ENCODE results near the gene HSPBP1. TPM values are rescaled to one million over a fixed set of nuclear protein-coding genes. Genes with fewer than 3 reads are reported as not detected.

HSPBP1 gene
- total RNA-seq, 2 experiments from 2014 or later, result 44.3 to 45.0 TPM

- intact Hi-C loops (cut with micrococcal nuclease), result no loop called here
- Mint-ChIP-seq H3K9me3 (peaks cover 4% of the 10 kb centered on the region), H3K4me3 (no peak overlapping the region), H3K27ac (no peak overlapping the region), H3K27me3 (ENCODE audit: low read depth) (no peaks in the 10 kb centered on the region), H3K4me1 (ENCODE audit: low read depth) (no peaks in the 10 kb centered on the region), H3K36me3 (ENCODE audit: low read depth) (peaks cover 29% of the 10 kb centered on the region)
- no peak for DNase-seq
- CTCF ChIA-PET, result no interaction called here
Observed at GRCh38 chr19:55265723-55266386, 14.1 kb downstream of the HSPBP1 start.

GRCh38 chr19:55265173-55265572 lies 14.7 kb downstream of the HSPBP1 start:
- intact Hi-C loops (cut with micrococcal nuclease), result no loop called here
- Mint-ChIP-seq H3K9me3 (peaks cover 4% of the 10 kb centered on the region), H3K27me3 (ENCODE audit: low read depth) (no peaks in the 10 kb centered on the region), H3K4me3 (no peak overlapping the region), H3K27ac (no peak overlapping the region), H3K36me3 (ENCODE audit: low read depth) (peaks cover 26% of the 10 kb centered on the region), H3K4me1 (ENCODE audit: low read depth) (peaks cover 3% of the 10 kb centered on the region)
- CTCF ChIA-PET, result no interaction called here
- DNase-seq, result no peak

- peaks cover 4% of the 10 kb centered on the region for H3K9me3 Mint-ChIP-seq
- intact Hi-C loops (cut with micrococcal nuclease), result no loop called here
- peaks cover 6% of the 10 kb centered on the region for H3K4me1 Mint-ChIP-seq (ENCODE audit: low read depth)
- DNase-seq, result no peak
- no peak overlapping the region for H3K4me3 Mint-ChIP-seq
- CTCF ChIA-PET, result no interaction called here
- H3K36me3 Mint-ChIP-seq (ENCODE audit: low read depth), result peaks cover 25% of the 10 kb centered on the region
- H3K27me3 Mint-ChIP-seq (ENCODE audit: low read depth), result no peaks in the 10 kb centered on the region
- no peak overlapping the region for H3K27ac Mint-ChIP-seq
Observed at GRCh38 chr19:55264531-55264930, 15.4 kb downstream of the HSPBP1 start.

- Mint-ChIP-seq H3K4me1 (ENCODE audit: low read depth) (peaks cover 8% of the 10 kb centered on the region), H3K27ac (no peak overlapping the region), H3K9me3 (peaks cover 4% of the 10 kb centered on the region), H3K27me3 (ENCODE audit: low read depth) (no peaks in the 10 kb centered on the region), H3K36me3 (ENCODE audit: low read depth) (peaks cover 25% of the 10 kb centered on the region), H3K4me3 (no peak overlapping the region)
- intact Hi-C loops (cut with micrococcal nuclease), result no loop called here
- DNase-seq, result no peak
- CTCF ChIA-PET, result no interaction called here
Observed at GRCh38 chr19:55262359-55262758, 17.6 kb downstream of the HSPBP1 start.

- CTCF ChIA-PET, result interaction anchor here (0.6 to 0.9 kb wide), 2 partner anchors 51 kb away, joined by 3 read pairs; no protein-coding TSS in a partner anchor
- no peak for DNase-seq
- Mint-ChIP-seq H3K27ac (no peak overlapping the region), H3K36me3 (ENCODE audit: low read depth) (peaks cover 29% of the 10 kb centered on the region), H3K4me3 (no peak overlapping the region), H3K27me3 (ENCODE audit: low read depth) (no peaks in the 10 kb centered on the region), H3K9me3 (peaks cover 4% of the 10 kb centered on the region), H3K4me1 (ENCODE audit: low read depth) (peaks cover 8% of the 10 kb centered on the region)
- intact Hi-C loops (cut with micrococcal nuclease), result no loop called here
Observed at GRCh38 chr19:55261671-55262126, 18.2 kb downstream of the HSPBP1 start.

GRCh38 chr19:55259540-55260210 lies 20.2 kb downstream of the HSPBP1 start:
- intact Hi-C loops (cut with micrococcal nuclease), result loop anchor here (1.0 to 10.0 kb wide), 16 partner anchors 21 to 1125 kb away; partner anchors contain the start of genes CNOT3, FIZ1, HSPBP1 and ISOC2
- Mint-ChIP-seq H3K36me3 (ENCODE audit: low read depth) (peaks cover 40% of the 10 kb centered on the region), H3K4me3 (peak overlapping the region; percentile 88)

GRCh38 chr19:55258828-55259539 lies 20.9 kb downstream of the HSPBP1 start, which contains the start of gene PPP6R1:
Gene PPP6R1, minus strand, starts transcription at chr19:55259017. Its CDS starts 11,914 bp downstream, at chr19:55247103.
- intact Hi-C loops (cut with micrococcal nuclease), result loop anchor here (1.0 to 10.0 kb wide), 16 partner anchors 21 to 1124 kb away; partner anchors contain the start of genes CNOT3, FIZ1, HSPBP1 and ISOC2
- peak; percentile 95 for DNase-seq
- Mint-ChIP-seq H3K4me3 (peak within 1 kb of the TSS; percentile 88), H3K9me3 (no peaks in the 10 kb centered on the region), H3K27me3 (ENCODE audit: low read depth) (no peaks in the 10 kb centered on the region), H3K36me3 (ENCODE audit: low read depth) (peaks cover 45% of the 10 kb centered on the region), H3K4me1 (ENCODE audit: low read depth) (peaks cover 16% of the 10 kb centered on the region), H3K27ac (peak within 1 kb of the TSS; percentile 99)
- CTCF ChIA-PET, result interaction anchor here (0.7 to 1.9 kb wide), 2 partner anchors 29 to 43 kb away, joined by 4 to 8 read pairs; no protein-coding TSS in a partner anchor

More at GRCh38 chr19:55259540-55260210, 20.2 kb downstream of the HSPBP1 start:
- CTCF ChIA-PET, result interaction anchor here (0.7 to 1.9 kb wide), 2 partner anchors 28 to 42 kb away, joined by 4 to 8 read pairs; no protein-coding TSS in a partner anchor
- H3K4me1 Mint-ChIP-seq (ENCODE audit: low read depth), result peaks cover 16% of the 10 kb centered on the region
- H3K9me3 Mint-ChIP-seq, result no peaks in the 10 kb centered on the region
- H3K27me3 Mint-ChIP-seq (ENCODE audit: low read depth), result no peaks in the 10 kb centered on the region
- peak; percentile 19 for DNase-seq
- H3K27ac Mint-ChIP-seq, result peak overlapping the region; percentile 98

- CTCF ChIA-PET, result interaction anchor here (0.9 to 1.9 kb wide), 2 partner anchors 43 to 83 kb away, joined by 3 to 8 read pairs; no protein-coding TSS in a partner anchor
- H3K4me3 Mint-ChIP-seq, result peak overlapping the region; percentile 88
- H3K27me3 Mint-ChIP-seq (ENCODE audit: low read depth), result no peaks in the 10 kb centered on the region
- intact Hi-C loops (cut with micrococcal nuclease), result loop anchor here (2.0 to 10.0 kb wide), 5 partner anchors 80 to 1124 kb away; partner anchors contain the start of genes CNOT3, ZNF580, ZNF581 and ZNF787
- peaks cover 21% of the 10 kb centered on the region for H3K4me1 Mint-ChIP-seq (ENCODE audit: low read depth)
- H3K36me3 Mint-ChIP-seq (ENCODE audit: low read depth), result peaks cover 49% of the 10 kb centered on the region
- peak; percentile 36 for DNase-seq
- no peaks in the 10 kb centered on the region for H3K9me3 Mint-ChIP-seq
- H3K27ac Mint-ChIP-seq, result peak overlapping the region; percentile 98
Observed at GRCh38 chr19:55258476-55258827, 21.5 kb downstream of the HSPBP1 start.

GRCh38 chr19:55257461-55258420 lies 22.2 kb downstream of the HSPBP1 start:
- Mint-ChIP-seq H3K27me3 (ENCODE audit: low read depth) (no peaks in the 10 kb centered on the region), H3K36me3 (ENCODE audit: low read depth) (peaks cover 43% of the 10 kb centered on the region), H3K9me3 (no peaks in the 10 kb centered on the region), H3K4me3 (peak overlapping the region; percentile 88), H3K27ac (peak overlapping the region; percentile 99), H3K4me1 (ENCODE audit: low read depth) (peaks cover 28% of the 10 kb centered on the region)
- CTCF ChIA-PET, result interaction anchor here (0.6 to 2.4 kb wide), 5 partner anchors 35 to 247 kb away, joined by 3 to 7 read pairs (median 4); no protein-coding TSS in a partner anchor
- peak; percentile 56 for DNase-seq
- intact Hi-C loops (cut with micrococcal nuclease), result loop anchor here (2.0 to 10.0 kb wide), 5 partner anchors 79 to 1123 kb away; partner anchors contain the start of genes CNOT3, ZNF580, ZNF581 and ZNF787

GRCh38 chr19:55256562-55257460 lies 23.1 kb downstream of the HSPBP1 start:
- H3K27me3 Mint-ChIP-seq (ENCODE audit: low read depth), result no peaks in the 10 kb centered on the region
- H3K27ac Mint-ChIP-seq, result peak overlapping the region; percentile 99
- CTCF ChIA-PET, result interaction anchor here (0.6 to 2.4 kb wide), 7 partner anchors 22 to 248 kb away, joined by 3 to 7 read pairs (median 4); no protein-coding TSS in a partner anchor
- intact Hi-C loops (cut with micrococcal nuclease), result loop anchor here (5.0 to 10.0 kb wide), 4 partner anchors 385 to 1122 kb away; partner anchors contain the start of genes CNOT3, ZNF580, ZNF581 and ZNF787
- no peaks in the 10 kb centered on the region for H3K9me3 Mint-ChIP-seq
- peak; percentile 32 for DNase-seq
- H3K4me3 Mint-ChIP-seq, result peak overlapping the region; percentile 88
- peaks cover 41% of the 10 kb centered on the region for H3K36me3 Mint-ChIP-seq (ENCODE audit: low read depth)
- H3K4me1 Mint-ChIP-seq (ENCODE audit: low read depth), result peaks cover 36% of the 10 kb centered on the region
